Middle frontal gyrus (tissue), 1 donor: ENCODE results near the gene ACO2.

Experiments
- DNase-seq: peaks from one replicate; pipeline ENCODE4 v3.0.0-alpha.2; 2015; ENCODE audit warnings: low spot score; ENCODE audit errors: extremely low spot score

Gene ACO2

DNA sequence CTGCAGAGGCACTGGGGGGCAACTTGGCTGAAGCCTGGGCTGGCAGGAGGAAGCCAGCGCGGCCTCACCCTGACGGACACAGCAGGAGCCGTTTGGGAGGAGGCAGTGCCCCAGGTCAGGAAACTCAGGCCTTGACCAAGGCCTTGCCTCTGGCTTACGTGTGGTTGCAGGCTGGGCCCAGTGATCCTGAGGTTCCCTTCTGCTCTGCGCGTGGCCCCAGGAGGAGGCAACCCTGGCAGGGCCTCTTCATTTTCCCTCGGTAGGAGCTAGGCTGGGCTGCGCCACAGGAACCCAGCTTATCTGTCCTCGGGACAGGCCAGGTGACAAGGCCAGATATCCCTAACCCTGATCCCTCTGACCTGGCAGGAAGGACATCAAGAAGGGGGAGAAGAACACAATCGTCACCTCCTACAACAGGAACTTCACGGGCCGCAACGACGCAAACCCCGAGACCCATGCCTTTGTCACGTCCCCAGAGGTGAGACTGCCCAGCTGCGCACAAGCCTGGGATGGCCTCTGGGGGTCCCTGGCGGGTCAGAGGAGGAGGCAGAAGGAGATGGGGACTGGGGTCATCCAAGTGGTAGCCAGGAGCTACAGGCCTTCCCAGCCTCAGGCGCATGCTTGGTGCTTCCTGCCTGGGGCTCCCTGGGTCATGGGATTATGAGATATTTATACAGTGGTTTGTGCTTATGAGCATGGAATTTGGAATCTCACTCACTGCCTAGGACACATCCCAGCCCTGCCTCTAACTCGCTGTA lies 54.7 kb downstream of the ACO2 start:
- DNase-seq: no peak

DNA sequence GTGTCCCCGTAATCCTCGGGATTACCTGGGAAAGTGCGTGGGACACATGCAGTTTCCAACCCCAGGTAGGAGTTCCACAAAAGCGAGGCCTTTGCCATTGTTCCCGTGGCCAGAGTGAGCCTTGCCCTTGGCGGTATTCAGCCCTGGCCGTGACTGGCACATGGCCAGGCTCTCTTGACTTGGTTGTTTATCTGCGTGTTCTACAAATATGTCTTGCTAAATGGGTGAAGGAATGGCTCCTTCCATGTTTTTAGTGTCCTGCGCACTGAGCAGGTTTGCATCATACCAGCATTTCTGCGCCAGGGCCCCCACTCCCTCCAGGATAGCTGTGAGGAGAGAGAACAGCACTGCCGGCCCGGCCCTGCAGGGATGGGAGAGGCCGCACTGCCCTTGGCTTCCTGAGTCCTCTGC lies 55.3 kb downstream of the ACO2 start:
- no peak for DNase-seq

DNA sequence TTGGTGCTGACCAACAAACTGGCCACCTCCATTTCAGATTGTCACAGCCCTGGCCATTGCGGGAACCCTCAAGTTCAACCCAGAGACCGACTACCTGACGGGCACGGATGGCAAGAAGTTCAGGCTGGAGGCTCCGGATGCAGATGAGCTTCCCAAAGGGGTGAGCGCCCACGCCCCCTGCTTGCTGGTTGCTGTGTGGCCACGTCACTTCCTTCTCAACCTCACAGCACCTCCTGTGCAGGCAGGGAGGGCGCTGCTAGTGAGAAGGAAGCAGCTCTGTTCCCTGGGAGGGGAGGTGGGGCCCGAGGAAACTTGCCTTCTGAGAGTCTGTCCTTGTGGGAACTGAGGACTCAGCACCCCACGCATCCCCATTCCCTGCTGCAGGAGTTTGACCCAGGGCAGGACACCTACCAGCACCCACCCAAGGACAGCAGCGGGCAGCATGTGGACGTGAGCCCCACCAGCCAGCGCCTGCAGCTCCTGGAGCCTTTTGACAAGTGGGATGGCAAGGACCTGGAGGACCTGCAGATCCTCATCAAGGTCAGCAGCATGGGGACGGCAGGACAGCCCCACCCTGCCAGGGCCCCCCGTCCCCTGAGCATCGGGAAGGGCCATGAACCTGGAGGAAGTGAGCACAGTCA lies 56.0 kb downstream of the ACO2 start:
- no peak for DNase-seq

DNA sequence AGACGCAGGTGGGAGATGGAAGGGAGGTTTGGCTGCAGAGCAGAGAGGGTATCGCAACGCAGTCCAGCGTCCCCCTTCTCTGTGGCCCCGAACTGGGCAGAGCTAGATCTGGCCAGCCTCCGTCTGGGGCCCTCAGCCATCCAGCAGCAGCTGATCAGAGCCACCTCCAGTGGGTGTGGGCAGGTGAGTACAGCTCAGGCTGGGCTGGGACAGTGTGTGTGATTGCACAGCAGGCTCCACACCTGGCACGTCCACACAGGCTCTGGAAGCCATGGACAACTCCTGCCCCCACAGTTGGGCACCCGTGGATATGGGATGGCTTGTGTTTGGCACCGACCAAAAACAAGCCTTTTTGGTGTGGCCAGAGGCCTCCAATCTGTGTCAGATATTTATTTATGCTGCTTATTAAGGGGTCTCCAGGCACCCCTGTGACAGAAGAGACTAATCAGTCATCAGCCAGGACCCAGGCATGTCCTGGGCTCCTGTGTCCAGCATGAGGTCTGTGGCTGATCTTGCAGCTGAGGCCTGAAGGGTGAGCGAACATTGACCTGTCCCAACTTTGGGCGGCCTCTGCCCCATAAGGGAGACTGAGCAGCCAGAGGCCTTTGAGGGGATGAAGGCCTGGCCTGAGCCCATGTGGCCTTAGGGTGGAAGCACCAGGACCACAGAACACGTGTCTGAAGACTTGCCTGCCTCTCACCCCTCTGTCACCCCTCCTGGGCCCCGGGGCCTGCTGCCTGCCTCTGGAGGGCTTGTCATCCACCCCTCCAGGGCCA lies 56.7 kb downstream of the ACO2 start:
- no peak for DNase-seq

DNA sequence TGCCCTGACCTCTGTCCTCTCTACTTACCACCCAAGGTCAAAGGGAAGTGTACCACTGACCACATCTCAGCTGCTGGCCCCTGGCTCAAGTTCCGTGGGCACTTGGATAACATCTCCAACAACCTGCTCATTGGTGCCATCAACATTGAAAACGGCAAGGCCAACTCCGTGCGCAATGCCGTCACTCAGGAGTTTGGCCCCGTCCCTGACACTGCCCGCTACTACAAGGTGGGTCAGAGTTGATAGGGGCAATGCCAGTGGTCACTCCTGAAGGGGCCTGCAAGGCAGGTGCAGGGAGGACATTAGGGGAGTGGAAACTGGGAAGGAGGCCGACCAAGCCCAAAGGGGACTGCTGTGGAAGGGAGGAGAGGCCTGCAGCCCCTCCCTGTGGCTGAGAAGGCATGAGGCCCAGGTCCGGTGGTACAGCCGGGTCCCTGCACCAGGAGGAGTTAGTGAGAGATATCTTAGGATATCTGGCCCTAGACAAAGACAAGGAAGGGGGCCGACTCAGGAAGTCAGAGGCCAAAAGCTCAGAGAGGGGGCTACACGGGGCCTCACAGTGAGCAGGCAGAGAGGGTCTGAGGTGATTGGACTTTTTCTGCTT lies 57.4 kb downstream of the ACO2 start:
- no peak for DNase-seq

DNA sequence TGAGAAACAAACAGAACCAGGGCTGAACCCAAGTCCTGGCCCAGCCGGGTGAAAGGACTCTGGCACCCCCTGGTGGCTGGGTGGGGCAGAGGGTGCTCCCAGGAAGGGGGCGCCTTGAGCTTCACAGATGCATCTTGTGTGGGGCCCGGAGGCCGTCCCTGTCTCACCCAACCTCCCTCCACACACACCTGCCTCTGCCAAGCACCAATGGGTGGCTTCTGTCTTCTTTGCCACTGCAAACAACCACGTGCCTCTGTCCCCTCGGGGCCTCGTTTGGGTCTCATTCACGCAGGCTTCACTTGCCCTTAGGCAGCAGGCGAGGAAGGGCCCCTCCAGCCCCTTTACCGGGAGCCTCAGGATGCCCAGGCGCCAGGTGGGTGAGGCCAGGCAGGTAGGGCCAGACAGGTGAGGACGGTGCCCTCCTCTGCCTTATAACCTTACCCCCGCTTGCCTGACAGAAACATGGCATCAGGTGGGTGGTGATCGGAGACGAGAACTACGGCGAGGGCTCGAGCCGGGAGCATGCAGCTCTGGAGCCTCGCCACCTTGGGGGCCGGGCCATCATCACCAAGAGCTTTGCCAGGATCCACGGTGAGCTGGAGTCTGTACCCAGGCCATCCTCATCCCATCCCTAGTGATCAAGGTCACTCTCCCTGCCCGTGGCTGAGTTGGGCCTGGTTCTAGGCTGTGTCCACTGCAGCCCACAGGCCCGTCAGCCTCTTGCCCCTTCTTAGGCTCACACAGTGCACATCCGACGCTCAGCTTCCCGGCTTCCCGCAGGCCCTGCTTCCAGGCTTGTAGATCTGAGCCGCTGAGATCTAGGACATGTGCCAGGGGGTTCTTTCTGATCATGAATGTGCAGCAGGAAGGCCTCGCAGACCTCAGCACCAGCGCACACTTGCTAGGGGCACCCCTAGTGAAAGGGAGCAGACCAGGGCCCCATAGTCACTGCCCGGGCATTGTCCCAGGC lies 58.2 kb downstream of the ACO2 start:
- DNase-seq: no peak

DNA sequence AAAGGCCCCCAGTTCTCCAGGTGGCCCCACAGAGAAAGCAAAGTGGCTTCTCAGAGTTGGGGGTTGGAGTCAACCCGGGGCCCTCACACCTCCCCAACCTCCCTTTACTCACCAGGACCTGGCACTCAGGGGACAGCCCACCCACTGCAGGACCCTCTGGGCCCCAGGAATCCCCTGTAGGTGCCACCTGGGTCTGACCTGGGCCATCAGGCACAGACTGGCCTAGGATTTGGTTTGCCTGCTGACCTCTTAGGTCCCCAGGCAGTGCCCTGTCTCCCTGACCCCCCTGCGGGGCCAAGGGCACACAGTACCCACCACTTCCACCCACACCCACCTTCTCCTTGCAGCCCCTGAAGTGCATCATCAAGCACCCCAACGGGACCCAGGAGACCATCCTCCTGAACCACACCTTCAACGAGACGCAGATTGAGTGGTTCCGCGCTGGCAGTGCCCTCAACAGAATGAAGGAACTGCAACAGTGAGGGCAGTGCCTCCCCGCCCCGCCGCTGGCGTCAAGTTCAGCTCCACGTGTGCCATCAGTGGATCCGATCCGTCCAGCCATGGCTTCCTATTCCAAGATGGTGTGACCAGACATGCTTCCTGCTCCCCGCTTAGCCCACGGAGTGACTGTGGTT lies 59.3 kb downstream of the ACO2 start:
- no peak for DNase-seq

DNA sequence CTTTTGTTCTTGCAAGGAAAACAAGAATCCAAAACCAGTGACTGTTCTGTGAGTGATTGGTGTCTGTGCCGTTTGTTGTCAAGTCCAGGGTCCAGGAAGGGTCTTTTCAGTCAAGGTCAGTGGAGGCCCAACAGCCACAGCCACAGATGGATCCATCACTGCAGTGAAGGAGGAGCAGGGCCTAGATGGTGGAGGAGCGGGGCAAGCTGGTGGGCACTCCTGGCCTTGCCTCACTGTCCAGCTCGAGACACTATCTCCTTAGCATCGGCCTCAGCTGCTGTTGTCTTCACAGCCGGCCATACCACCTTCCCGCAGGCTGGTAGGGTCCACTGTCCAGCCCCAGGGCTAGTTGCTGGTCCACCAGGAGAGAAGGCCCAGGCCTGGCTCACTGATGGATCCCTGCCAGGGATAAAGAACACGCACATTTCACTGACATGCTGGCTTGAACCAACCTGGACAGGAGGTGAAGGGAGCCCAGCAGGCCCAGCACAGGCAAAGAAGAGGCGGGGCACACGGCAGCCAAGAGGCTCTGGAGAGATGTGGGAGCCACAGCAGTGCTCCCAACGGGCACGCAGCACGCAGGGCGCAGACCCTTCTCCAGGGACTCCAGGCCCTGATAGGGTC lies 60.1 kb downstream of the ACO2 start:
- DNase-seq: no peak

DNA sequence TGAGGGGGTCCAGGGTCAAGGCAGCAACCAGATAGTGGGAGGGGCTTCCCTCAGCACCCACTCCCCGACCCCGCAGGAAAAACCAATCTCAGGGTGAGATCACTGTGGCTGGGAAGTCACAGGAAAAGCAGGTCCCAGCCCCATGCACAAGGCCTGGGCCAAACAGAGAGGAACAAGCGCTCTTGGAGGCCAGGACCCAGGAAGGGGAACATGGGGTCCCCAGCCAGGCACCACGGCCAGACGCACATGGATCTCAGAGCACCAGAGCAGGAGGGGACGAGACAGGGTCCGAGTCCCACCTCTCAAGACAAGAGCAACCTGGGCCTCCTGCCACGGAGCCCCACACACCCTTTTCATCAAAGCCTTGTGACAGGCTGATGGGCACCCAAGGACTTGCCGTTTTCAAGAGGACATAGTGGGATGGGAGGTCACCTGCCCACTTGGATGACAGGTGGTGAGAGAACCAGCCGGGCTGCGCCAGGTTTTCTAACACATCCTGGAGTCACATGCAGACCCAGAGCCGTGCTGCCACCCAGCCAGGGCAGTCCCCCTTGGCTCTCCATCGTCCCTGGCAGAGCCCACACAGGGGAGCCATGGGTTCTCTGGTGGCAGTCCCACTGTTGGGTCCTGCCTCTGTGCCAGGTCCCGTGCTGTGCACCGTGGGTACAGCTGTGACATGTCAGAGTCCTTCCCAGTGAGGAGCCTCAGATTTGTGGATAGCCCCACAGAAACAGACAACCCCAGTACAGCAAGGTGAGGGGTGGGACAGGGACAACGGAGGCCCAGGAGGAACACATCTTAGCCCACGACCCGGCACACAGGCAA lies 62.2 kb downstream of the ACO2 start:
- DNase-seq: no peak

DNA sequence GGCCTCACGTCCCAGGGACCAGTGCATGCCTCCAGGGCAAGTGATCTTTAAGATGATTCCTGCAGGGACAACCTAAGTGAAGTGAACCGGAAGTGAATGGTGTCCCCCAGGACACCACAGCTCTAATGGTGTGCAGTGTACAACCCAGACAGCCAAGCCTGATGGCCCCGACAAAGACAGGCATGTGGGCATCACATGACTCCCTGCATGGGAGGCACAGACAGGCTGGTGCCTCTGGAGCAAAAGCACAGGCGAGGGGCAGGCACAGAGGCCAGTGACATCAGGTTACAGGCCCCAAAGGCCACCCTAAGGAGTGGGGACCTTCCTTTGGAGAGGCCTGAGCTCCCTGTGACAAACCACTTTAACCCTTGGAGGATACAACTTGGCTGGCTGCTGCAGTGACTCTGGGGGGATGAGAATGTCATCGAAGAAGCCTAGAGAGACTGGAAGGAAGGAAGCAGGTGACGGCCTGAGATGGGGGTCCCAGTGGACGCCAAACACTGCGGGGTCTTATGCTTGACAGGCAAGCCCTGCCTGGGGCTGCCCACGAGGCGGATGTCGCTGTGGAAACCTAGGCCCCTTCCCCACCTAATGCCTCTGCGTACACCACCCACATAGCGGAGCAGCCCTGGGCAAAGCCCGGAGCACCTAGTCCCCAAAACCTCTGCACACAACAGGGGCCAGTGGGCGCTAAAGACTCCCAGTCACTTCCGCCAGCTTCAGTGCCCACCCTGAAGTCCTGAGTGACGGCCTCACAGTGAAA lies 63.0 kb downstream of the ACO2 start:
- no peak for DNase-seq

DNA sequence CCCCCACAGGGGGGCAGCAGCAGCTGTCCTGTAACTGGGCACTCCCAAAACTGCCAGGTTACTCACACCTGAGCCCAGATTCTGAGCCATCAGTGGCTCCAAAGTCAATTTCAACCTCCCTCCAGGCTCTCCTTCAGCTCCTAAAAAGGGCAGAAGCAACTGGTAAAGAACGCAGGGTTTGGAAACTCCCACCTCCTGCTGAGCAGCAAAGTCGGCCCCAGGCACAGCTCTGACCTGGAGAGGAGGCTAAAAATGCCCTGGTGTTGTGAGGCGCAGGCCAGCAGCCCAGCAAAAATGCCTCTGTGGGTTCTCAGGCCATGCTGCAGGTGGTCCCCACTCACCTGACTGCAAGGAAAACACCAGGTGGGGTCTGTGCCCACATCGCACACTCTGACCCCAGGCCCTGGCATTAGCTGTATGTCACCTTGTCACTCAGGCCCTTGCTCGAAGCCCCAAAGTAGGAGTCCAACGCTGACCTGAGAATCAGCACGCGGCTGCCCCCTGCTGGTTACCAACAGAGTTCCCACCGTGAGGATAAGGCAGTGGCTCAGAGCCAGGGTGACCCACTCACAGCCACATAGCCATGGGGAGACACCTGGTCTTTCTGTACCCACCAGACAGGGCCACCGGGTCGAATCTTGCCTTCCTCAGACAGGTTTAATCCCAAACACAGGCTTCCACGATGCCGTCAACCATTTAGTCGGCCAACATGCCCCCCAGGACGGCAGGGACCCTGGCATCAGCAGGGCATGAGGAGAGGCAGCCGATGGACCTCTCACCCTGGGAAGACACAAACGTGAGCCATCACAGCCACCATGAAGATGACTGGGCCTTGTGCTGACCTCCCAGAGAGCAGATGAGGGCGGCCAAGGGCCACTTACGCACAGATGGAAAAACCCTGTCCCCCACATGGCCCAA lies 64.2 kb downstream of the ACO2 start:
- no peak for DNase-seq

DNA sequence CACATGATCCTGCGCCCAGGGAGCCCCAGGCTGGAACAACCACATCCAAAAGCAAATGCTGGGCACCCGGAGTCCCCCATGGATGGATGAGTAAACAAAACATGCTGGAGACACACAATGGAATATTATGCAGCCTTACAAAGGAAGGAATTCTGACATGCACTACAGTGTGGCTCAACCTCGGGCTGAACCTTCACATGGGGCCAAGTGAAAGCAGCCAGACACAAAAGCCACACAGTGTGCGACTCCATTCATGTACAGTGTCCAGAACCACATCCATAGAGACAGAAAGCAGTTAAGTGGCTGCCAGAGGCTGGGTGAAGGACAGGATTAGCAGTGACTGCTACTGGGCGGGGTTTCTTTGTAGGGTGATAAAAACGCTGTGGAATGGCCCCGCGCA lies 65.3 kb downstream of the ACO2 start:
- DNase-seq: no peak

DNA sequence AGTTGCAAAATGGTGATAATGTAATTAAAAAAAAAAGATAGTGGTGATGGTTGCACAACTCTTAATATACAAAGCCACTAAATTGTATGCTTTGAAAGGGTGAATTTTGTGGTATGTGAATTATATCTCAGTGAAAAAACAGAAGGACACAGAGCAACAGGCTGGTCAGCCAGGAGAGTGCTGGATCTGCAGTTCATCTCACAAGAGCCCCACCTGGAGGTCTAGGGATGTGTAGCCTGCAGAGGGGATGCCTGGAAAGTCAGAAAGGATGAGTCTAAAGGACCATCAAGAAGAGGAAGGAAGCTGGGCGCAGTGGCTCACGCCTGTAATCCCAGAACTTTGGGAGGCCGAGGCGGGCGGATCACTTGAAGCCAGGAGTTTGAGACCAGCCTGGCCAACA lies 66.3 kb downstream of the ACO2 start:
- no peak for DNase-seq

DNA sequence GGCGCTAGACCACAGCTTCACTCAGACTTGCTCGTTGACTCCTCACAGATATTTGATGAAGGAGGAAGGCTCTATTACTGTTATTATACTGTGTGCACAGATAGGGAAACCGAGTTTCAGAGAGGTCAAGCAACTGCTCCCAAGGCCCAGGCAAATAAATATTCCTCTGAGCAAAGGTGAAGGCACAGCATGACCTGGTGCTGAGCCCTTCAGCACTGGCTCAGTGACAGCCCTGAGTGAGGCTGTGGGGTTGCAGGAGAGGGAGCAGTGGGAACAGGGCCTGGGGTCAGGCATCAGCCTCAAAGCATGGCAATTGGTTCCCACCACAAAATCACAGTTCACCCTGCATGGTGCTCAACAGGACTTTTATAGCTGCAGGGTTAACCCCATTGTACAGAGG lies 68.3 kb downstream of the ACO2 start:
- no peak for DNase-seq

DNA sequence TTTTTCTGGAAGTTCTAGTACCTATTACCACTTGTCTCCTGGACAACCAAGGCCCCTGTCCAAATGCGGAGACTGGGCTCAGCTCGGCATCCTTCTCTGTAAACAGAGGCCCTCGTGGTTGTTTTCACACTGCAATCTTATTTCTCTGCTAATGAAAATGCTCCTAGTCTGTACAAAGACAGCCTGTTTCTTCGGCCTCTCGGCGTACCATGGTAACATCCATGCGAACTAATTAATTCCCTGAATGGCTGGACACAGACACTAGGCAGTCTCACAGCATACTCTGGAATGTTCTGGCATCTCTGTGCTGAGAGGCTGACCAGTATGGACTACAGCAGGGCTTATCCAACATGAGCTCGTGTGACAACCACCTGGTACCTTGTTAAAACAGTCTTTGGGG lies 69.7 kb downstream of the ACO2 start:
- DNase-seq: peak; percentile 41

DNA sequence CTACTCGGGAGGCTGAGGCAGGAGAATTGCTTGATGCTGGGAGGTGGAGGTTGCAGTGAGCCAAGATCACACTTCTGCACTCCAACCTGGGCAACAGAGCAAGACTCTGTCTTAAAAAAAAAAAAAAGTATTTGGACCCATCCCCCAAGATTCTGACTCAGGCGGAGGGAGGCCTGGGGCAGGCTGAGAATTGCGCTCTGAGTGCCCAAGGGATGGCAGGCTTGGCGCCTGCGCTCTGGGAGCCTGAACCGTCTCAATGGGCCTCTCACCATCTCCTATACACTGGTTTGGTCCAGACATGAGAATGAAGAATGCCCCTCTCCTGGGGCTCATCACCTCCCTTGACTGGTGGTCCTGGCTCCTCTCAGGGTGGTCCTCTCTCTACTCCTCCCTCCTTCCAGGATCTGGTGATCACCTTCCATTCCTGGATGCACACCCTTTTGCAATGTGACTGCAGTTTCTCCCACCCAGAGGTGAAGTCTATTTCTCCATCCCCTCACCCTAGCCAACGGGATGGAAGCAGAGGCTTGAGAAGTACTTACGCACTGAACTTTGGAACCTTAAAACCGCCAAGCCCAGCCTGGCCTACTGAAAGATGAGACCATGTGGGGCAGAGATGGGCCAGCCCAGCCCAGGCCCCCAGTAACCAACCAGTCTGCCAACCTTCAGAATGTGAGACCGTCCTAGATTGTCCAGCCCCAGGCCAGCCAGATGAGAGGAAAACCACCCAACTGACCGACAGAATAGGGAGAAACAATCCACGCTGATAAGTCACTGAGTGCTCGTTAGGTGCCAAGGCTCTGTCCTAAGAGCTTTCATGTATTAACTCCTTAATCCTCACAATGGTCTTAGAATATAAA lies 70.5 kb downstream of the ACO2 start:
- no peak for DNase-seq

DNA sequence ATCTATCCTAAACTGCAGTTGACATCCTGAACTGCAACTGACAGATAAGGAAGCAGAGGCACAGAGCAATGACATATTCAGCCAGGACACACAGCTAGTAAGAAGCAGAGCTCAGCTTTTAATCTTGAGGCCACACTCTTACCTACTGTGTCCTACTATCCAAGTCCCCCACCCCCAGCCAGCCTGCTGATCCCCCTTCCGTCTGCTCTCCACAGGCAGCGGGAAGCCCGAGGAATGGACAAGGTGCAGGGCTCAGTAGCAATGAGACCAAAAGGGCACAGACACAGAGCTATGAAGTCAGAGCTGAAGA lies 71.0 kb downstream of the ACO2 start:
- DNase-seq: no peak
